Cardiac fibroblast (primary cell): ENCODE data around the gene SQSTM1.

Source experiments
- DNase-seq, 2 donors: peaks; one replicate each; pipeline versions ENCODE4 v3.0.0 to v3.0.0-alpha.2; 2010; ENCODE audit warnings: low read depth in 2 of 2
- H3K4me3 ChIP-seq, 2 donors: replicated peaks in 1 of 2; 1 replicate in 1 of 2; 2 replicates in 1 of 2; pipeline ENCODE4 v1.5.1; 2011; ENCODE audit warnings: low read depth in 2 of 2, low read length in 2 of 2, mild to moderate bottlenecking in 2 of 2, moderate library complexity in 1 of 2
- TF ChIP-seq, protein P1 (sequence below): IDR thresholded peaks from one replicate; pipeline ENCODE4 v1.5.1; 2011; ENCODE audit warnings: low read depth, mild to moderate bottlenecking, low read length, inconsistent platforms

Gene SQSTM1

DNA sequence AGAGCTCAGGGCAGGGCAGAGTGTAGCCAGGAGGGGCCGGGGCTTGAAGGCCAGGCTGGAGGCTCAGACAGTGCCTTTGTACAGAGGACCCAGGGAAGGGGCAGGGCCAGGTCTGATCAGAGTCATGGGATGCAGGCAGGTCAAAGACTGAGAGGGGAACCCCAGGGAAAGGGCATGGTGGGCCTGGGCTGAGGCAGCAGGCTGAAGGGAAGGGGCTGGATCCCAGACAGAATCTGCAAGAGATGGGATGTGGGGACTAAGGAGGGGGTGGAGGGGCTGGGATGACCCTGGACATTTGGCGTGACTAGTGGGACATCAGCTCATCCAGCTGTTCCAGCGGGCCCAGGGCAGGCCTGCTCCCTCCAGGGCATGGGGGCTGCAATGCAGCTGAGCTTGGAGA lies 53.4 kb downstream of the SQSTM1 start:
- H3K4me3 ChIP-seq = no peak overlapping the region
- DNase-seq = no peak
- TF ChIP-seq, protein P1, sequence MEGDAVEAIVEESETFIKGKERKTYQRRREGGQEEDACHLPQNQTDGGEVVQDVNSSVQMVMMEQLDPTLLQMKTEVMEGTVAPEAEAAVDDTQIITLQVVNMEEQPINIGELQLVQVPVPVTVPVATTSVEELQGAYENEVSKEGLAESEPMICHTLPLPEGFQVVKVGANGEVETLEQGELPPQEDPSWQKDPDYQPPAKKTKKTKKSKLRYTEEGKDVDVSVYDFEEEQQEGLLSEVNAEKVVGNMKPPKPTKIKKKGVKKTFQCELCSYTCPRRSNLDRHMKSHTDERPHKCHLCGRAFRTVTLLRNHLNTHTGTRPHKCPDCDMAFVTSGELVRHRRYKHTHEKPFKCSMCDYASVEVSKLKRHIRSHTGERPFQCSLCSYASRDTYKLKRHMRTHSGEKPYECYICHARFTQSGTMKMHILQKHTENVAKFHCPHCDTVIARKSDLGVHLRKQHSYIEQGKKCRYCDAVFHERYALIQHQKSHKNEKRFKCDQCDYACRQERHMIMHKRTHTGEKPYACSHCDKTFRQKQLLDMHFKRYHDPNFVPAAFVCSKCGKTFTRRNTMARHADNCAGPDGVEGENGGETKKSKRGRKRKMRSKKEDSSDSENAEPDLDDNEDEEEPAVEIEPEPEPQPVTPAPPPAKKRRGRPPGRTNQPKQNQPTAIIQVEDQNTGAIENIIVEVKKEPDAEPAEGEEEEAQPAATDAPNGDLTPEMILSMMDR = no peak

DNA sequence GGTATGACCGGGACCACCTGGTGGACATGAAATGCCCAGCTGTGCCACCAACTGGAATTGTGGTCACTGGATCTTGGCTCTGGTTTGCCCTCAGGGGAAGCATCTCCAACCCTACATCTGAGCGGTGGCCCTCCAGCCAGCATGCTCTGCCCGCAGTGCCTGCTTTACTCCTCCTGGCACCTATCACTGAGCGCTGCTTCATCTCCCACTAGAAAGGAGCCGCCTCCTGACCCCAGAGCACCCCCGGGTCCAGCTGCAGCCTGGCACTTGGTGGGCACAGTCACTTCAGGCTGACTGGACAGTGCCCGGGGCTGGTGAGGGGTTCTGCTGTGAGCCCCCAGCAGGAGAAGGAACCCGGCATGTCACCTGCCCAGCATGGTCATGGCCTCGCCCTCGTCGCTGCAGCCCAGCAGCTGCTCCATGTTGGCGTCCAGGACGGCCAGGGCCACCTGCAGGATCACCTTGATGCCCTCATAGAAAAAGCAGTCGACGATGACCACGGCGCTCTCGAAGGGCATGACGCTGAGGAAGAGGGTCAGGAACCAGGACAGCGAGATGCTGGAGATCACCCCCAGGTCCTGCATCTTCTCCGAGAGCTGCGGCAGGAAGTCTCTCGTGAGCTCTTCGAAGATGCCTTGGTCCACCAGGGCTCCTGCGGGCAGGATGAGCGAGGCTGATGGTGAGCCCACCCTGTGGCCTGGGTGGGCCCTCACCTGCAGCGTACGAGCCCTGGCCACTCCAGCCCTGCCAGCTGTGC lies 54.0 kb downstream of the SQSTM1 start:
- DNase-seq = no peak
- no peak overlapping the region for H3K4me3 ChIP-seq
- TF ChIP-seq, protein P1 = no peak

DNA sequence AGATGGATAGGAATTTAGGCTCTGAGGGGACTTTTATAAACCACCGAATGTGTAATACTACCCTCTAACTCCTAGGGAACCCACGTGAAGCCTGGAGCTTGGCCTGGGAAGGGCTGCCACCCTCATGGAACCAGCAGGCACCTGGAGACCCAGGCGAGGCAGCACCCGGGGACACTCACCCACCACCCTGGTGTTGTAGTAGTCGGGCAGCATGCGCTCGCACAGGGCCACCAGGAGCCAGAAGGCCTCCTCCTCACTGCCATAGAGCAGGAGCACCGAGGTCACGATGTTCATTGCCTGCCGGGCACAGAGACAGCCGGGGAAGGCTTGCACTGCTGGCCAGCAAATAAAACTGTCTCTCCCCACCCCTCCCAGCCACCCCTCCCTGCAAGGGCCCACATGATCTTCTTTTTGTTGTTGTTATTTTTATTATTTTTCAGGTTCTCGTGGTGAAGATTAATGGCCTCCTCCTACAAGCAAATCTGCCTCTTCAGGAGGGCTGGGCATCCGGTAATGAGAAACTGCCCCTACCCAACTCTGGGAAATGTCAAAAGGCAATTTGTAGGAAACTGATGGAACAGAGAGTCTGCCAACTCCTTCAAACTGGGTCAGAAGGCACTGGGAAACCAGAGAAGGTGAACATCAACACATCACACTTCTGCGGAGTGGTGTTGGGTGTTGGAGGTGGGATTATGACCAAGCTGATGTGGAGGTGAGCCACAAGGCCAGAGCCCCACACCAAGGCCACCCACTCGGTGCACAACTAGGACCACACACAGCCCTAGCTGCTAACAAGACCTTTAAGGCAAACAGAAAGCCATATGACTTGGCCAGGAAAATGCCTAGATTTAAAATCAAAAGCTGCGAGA lies 55.3 kb downstream of the SQSTM1 start:
- TF ChIP-seq, protein P1 = no peak
- H3K4me3 ChIP-seq = no peak overlapping the region
- DNase-seq = no peak

DNA sequence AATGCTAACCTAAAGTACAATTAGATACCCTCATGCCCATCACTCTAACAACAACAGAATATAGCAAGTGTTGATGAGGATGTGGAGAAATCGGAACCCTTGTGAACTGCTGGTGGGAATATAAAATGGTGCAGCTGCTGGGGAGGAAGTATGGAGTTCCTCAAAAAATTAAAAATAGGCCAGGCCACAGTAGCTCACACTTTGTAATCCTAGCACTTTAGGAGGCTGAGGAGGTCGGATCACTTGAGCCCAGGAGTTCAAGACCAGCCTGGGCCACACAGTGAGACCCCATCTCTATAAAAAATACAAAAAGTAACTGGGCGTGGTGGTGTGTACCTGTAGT lies 55.9 kb downstream of the SQSTM1 start:
- H3K4me3 ChIP-seq = no peak overlapping the region
- TF ChIP-seq, protein P1 = no peak
- DNase-seq = no peak

DNA sequence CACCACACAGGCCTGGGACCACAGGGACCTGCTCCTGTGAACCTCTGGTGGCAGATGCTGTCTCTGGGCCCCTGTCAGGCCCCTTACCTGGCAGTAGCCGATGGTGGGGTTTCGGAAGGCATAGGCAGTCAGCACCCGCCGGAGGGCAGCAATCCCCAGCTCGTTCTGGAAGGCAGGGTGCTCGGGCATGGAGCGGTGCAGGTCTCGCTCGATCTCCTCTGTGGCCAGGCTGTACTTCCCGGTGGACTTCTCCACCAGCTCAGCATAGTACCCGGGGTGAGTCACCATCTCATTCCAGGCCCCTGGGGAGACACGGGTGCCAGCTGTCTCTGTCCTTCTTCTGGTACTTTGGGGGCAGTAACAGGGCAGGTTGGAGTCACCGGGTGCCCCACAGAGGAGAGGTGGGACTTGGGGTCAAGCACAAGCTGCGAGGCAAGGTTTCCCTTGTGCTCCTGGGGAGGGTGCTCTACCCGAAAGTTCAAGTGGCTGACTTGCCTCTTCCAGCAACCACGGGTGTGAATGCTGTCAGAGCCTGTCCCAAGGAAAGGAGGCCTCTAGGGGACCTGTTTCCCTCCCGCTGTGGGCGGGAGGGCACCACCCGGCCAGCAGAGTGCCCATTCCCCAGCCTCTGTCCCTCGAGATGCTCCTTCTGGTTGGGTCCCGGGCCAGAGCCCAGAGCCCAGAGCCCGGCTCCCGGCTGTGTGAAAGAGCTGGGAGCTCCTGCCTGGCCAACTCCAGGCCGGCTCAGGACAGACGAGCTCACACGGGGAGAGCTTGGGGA lies 57.7 kb downstream of the SQSTM1 start:
- TF ChIP-seq, protein P1 = no peak
- no peak overlapping the region for H3K4me3 ChIP-seq

DNA sequence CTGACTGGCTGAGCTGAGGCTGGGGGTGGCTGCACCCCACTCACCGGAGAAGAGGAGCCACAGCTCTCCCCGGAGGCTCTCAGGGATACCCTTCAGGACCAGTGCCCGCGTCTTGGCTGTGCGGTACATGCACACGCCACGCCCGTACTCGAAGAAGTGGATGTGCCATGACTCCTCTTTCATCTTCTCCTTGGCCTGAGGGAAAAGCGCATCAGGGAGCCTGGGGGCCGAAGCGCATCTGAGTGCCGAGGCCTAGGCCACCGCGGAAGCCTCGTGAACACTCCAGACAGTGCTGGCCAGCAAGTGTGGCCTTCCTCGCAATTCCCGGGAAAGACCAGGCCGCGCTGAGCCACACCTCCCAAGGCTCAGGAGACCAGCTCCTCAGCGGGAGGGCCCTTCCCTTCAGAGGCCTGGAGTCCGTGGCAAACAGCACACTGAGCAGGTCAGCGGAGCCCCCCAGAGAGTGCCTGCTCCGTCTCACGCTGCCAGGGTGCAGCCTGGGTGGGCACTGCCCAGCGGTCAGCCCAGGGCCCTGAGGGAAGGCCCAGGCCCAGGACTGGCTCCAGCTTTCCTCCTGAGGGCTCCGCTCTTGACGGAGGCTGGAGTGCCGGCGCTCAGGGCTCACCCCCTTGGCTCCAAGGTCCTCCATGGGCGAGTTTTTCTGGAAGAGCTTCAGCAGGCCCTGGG lies 58.4 kb downstream of the SQSTM1 start:
- H3K4me3 ChIP-seq = no peak overlapping the region
- DNase-seq = no peak
- TF ChIP-seq, protein P1 = no peak

More for the DNA sequence above, 57.7 kb downstream of the SQSTM1 start:
- peak in 1 of 2 donors; percentile 11 for DNase-seq
